GM19463 (cell line): ENCODE results near the gene HSD17B3.
"Not testable (repeated sequence)": the region's sequence is repeated elsewhere in the genome, so short reads cannot be mapped to it uniquely, and the experiment has no call there.

Experiments
- ATAC-seq: cut with Tn5 transposase; IDR thresholded peaks from one replicate; pipeline ENCODE4 v1.9.1; 2021; ENCODE audit warnings: mild to moderate bottlenecking, moderate library complexity; ENCODE audit not compliant: unreplicated experiment

HSD17B3 gene

DNA sequence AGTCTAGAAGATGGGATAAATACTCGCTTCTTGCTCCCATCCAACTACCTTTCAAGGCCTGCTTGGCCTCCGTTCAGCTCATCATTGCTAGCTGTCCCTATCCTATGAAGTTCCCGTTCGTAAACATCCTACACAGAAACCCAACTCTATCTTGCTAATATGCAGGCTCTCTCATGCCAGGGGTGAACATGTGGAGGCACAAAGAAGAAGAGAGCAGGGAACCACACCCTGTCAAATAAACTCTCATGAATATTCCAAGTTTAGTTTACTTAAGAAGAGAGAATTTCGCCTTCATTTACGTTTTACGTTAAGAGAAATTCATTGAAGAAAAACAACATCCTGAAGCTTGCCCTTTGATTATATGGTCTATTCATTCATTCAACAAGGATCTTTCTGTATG lies 7.9 kb upstream of the HSD17B3 start:
- no peak for ATAC-seq

DNA sequence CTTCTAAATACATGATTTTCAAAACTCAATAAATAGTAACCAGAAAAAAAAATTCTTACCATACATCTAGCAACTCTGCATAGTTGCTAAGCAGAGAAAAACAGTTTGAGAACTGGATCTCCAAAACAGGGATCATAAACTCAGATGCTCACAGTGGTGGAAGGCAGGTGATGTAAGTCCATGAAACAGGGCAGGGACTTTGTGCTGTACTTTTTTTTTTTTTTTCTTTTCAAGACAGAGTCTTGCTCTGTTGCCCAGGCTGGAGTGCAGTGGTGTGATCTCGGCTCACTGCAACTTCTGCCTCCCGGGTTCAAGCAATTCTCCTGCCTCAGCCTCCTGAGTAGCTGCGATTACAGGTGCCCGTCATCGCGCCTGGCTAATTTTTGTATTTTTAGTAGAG lies 5.0 kb upstream of the HSD17B3 start:
- not testable (repeated sequence) for ATAC-seq

DNA sequence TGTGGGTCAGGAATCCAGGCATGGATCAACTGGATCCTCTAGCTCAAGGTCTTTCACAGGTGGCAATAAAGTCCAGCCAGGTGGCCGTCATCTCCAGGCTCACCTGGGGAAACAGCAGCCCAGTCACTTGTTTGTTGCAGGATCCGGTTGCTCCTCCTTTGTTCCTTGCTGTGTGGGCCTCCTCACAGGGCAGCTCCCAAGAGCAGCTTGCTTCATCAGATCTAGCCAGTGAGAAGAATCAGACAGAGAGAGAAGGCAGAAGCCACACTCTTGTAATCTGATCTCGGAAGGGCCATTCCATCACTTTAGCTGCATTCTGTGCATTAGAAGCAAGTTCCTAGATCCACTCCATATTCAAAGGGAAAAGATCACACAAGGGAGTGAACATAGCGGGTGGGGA lies 3.2 kb upstream of the HSD17B3 start:
- ATAC-seq: no peak

DNA sequence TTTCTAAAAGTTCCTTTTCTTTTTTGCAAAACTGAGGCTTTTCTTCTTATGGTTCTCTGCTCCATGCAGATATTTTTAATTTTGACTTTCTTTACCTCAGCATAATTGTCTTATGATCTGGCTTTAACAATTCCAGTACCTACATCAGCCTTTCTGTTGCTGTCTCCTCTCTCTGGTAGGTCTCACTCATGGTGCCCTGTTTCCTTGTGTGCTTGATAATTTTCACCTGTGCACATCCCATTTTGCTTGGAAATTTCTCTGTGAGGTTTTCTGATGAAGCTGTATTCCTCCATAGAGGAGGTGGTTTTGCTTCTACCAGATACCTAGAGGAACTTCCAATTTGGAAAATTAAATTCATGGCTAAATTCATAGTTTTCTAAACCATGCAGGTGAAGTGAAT lies 2.3 kb upstream of the HSD17B3 start:
- ATAC-seq: no peak

DNA sequence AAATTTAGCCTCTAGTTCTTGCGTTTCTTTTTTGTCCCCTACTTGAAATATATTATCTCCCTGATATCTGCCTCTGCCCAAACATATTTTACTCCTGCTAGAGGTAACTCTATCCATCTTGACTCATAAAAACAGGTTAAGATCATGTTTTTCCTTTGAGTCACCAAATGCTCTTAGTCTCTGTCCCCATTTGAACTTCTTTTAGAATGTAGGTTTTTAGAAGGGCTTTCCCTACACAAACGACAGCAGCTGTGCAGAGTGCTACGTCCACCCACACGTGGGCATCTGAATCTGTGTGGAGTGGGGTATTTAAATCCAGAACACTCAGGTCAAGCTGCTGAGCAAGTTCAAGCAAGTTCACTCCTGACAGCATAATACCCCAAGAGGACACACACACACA lies 2.2 kb downstream of the HSD17B3 start:
- ATAC-seq: no peak

DNA sequence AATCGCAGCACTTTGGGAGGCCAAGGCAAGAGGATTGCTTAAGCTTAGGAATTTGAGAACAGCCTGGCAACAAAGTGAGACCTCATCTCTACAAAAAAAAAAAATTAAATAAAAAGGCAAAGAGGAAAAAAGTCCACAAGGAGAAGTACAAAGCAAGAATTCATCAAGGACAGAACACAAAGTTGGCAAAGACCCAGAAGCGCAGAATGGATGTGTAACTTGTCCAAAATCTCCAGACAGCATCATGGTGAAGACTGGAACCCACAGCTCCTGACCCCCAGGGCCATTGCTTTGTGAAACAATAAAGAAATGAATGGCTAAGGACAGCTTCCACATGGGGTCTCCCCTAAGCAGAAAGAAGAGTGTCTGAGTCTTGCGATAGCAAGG lies 7.8 kb downstream of the HSD17B3 start:
- no peak for ATAC-seq

DNA sequence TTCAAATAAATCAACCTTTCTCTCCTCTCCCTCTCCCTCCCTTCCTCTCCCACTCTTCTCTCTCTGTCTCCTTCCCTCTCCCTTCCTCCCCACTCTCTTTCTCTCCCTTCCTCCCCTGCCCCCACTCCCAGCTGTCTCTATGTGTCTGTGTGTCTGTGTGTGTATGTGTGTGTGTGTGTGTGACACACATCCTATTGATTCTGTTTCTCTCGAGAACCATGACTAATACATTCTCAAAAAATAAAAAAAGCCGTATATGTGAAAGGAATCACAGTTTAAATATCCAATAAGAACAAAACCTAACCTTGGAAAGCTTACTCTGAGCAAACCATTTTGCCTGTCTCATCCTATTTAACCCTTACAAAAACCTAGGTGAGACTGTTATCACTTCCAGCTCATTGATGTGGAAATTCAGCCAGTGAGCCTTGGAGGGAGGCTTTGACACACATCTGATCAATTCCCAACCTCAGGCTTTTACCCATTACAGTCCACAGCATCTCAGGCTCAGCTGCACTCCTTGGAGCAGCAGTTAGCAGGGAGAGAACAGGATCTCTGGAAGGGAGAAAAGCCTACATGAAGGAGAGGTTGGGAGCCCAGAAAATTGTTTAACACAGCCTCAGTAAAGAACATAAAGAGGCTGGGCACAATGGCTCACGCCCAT lies 8.3 kb downstream of the HSD17B3 start:
- no peak for ATAC-seq

DNA sequence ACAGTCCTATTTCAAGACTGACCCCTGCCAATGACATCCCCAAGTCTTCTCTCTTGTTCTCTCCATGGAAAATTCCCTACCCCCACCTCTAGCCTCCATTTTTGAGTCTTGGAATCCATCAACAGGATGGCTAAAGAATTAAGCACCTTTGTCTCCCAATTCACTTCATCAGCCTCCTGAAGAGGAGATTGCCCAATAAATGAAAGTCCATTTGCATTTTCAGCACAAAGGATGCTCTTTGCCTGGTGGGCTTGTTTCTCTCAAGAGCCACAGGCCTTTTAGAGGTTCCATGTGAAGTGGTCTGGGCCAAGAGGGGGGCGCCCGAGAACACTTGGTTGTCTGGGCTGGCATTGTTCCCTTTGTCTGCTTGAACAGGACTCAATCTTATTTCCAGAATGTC lies 12.6 kb downstream of the HSD17B3 start:
- ATAC-seq: no peak

DNA sequence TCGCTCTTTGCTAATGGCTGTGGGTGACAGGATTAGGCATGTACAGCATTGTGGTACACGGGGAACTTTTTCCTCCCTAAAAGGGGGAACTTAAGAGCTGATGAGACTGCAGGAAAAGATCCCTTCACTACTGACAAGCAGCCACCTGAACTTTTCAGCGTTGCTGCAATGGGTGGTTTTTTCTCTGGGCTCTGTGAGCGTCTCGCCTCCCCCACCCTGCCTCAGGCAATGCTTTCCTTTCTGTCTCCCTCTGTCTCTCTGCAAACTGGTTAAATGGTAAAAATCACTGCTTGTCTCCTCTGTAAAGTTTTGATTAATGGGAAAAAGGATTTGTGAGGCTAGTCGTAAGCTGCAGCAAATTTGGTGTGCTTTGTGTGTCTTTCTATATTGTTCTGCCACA lies 20.3 kb downstream of the HSD17B3 start:
- ATAC-seq: no peak

DNA sequence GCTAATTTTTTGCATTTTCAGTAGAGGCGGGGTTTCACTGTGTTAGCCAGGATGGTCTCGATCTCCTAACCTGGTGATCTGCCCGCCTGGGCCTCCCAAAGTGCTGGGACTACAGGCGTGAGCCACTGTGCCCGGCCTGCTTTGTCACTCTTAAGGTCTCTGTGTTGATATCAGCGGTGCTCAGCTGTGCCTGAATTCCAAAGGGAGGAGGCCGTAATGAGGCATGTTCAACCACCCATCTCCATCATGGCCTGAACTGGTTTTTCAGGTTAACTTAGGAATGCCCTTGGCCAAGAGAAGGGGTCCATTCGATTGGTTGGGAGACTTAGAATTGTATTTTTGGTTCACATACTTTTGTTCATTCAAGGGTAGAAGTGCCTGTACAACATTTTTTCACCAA lies 22.0 kb downstream of the HSD17B3 start:
- no peak for ATAC-seq

DNA sequence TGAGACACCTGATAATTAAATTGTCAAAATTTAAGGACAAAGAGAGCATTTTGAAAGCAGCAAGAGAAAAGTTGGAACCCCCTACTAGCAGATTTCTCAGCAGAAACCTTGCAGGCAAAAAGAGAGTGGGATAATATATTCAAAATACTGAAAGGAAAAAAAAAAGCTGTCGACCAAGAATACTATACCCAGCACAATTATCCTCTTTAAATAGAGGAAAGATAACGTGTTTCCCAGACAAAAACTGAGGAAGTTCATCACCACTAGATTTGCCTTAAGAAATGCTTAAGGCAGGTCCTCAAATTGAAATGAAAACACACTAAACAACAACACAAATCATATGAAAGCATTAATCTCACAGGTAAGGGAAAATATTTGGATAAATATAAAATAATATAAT lies 27.0 kb downstream of the HSD17B3 start:
- ATAC-seq: no peak

DNA sequence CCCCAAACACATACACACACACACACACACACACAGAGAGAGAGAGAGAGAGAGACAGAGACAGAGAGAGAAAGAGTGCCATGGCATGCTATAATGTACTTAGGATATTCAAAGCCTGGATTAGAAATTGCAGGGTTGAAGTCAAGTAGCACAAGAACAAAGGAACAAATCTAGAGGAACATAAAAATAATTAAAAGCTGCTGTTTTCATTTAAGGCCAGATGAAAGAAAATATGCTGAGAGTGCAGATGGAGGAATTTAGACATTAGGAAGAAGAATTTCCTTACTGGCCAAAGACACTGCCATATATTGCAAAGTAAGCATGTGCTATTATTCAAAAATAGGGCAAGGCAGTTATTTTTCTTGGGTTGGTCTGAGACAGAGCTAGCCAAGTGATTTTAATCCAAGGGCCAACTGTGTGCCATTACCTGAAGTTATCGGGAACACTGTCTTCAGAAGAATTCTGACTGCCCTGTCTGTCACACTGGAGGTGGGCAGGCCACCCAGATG lies 31.7 kb downstream of the HSD17B3 start:
- no peak for ATAC-seq

DNA sequence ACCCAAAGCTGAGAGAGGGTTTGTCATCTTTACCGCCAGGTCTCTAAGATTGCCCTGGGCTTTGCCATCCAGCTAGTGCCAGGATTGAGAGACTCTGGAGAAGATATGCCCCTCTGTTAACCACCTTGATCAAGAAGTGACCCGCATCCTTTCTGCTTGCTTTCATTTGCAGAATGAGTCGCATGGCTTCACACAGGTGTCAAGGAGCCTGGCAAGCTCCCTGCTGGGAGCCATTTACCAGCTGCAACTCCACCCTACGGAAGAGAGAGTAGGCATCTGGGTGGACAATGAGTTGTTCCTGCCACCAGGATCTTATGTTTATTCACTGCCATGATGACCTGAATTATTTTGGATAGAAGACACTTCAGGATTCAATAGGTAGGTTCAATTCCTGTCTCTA lies 43.0 kb downstream of the HSD17B3 start:
- ATAC-seq: no peak

DNA sequence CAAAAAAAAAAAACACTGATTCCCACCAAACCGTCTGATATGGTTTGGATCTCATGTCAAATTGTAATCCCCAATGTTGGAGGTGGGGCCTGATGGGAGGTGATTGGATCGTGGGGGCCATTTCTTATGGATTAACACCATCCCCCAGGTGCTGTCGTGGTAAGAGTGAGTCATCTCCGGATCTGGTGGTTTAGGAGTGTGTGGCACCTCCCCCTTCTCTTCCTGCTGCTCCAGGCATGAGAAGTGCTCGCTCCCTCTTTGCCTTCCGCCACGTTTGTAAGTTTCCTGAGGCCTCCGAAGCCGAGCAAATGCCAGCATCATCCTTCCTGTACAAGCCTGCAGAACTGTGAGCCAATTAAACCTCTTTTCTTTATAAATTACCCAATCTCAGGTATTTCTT lies 45.2 kb downstream of the HSD17B3 start:
- no peak for ATAC-seq

DNA sequence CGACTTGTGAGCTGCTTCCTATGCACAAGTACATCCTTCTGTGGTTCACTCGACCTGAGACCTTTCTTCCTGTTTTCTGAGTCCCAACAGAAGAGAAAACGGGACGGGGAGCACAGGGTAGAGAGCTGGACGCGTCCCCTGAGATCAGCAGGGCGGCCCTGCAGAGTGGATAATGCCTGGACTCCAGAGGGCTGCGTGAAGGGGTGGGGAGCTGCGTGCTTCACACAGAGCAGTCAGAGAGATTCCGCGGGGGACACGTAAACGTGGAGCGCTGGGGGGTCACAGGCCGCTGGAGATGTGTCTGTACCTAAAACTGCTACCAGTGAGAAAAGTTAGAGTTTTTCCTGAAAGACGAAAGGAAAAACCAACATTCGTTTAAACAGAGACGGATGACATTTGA lies 46.3 kb downstream of the HSD17B3 start:
- ATAC-seq: no peak

DNA sequence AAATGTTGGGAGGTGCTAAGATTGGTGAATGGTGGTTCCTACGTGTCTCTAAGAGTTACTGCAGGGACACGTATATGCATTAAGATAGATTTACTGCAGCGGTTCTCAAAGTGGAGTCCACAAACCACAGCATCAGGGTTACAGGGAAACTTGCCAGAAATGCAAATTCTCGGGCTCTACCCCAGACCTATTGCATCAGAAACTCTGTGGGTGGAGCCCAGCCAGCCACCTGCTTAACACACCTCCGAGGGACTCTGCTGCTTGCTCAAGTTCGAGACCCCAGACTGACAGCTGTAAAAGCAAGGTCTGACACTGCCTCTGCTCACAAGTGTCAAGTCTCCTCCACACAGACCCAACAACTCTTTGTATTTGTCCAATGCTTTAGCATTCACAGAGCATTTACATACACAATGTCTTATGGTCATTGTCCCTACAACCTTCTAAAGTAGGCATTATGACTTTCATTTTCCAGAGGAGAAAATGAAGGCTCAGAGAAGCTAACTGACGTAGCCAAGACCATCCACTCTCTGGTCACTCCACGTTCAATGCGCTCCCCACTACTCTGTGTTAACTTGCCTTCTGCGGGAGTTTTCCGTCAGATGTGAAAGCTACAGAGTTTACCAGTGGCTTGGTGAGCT lies 48.8 kb downstream of the HSD17B3 start:
- ATAC-seq: no peak

DNA sequence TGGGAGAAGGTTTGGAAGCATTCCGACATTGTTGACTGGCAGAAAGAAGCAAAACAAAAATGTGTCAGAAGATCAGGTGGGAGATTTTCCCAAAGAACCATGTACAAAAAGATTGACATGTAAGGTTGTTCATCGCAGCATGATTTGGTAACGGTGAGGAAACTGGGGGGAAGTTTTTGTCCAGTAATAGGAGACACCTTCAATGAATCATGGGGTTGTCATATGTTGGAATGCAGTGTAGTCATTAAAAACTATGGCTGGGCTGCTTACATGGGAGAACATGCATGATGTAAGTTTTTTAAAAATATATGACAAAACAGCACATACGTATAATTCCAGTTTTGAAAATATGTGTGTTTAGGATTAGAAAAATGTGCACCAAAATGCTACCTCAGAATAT lies 50.5 kb downstream of the HSD17B3 start:
- no peak for ATAC-seq

DNA sequence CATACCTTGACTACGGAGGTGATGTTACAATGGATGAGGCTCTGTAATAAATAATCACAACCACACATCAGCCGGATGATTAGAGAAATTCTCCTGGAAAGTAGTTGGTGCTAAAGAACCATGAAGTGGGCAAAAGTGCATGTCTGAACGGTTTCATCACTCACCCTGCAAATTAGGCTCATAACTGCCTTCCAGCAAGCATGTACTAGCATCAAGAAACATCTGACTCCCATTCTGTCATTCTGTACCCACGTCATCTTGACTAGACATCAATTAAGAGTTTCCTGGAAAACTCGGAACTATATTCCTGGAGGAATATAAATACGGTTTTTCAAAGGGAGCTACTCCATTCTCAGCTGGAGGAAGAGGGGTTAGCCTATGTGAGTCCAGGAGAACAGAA lies 52.2 kb downstream of the HSD17B3 start:
- no peak for ATAC-seq

DNA sequence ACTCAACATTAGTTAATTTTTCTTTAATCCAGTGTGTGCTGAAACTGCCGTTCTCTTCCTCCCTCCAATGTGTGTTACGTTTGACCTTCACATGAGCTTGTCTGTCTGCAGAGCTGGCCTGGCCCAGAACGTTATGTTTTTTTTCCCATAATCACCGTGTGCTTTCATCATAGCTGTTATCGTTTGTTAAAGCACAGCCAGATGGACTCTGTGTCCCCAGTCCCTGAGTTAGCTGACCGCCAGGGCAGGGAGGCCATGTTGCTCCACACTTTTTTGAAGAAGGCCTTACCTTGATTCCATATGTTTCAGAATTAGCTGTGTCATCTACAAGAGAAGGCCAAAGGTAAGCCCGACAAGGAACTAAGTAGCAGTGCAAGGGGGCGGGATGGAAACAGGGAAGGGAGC lies 55.7 kb downstream of the HSD17B3 start:
- ATAC-seq: no peak

DNA sequence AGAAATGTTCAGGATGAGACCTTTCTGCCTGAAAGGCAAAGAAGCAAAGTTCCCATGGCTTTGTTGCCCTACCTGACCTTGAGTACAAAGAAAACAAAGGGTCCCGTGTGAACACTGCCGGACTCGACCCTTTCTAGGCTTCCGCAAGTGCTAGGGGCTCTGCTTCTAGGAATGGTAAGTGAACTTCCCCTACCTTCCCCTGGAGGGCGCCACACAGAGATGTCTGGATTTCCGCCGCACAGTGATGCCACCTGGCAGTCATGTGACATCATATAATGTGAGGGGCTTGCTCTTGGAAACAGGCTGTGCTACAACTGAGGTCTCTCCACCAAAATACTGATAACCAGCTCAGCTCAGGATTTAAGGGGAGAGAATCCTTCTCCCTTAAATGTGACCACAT lies 56.6 kb downstream of the HSD17B3 start:
- ATAC-seq: no peak

DNA sequence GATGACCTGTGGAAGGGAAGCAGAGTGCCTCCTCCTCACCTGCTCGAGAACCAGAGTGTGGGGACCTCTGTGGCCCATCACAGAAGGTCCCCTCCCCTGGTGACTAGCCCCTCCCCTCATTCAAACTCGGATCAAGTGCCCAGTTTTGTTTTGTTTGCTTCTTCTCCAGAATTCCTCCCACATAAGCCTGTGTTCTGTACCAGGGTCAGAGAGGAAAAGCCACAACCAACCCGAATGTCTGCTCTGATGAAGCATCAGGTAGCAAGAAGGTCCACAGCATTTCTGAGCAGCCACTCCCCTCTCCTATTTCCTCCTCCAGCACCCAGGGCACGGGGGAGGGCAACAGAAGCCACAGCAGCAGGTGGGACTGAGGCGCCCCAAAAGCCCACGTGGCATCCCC lies 58.2 kb downstream of the HSD17B3 start:
- ATAC-seq: no peak

DNA sequence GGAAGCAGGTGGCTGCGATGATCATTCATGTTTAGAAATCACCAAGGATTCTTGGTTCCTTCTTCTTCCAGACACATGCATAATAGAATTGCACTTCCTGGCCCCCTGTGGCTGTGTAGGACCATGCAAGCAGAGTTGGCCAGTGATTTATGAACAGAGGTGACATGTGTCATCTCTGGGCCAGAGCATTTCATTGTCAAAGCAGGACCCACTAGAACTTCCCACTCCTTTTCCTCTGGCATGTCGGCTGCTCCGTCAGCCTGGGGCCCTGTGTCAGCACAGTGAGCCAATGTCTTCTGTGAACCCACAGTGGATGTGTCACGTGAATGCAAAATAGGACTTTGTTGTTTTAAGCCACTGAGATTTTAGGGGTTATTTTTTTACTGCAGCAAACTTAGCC lies 59.2 kb downstream of the HSD17B3 start:
- no peak for ATAC-seq

DNA sequence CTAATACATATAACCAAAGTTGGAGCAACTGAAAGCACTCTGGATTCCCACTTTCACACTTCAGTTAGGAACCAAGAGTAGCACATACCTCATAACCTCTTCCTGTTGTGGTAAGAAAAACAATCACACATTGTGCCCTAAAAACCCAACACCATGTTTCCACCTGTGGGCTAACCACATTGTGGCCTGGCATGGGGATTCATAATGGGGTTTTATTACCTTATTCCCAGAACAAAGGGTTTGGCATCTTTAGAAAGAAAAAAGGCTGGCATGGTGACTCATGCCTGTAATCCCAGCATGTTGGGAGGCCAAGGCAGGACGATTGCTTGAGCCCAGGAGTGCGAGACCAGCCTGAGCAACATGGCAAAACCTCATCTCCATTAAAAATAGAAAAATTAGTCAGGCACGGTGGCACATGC lies 60.6 kb downstream of the HSD17B3 start:
- ATAC-seq: no peak
